H1 (cell line): ENCODE results near the gene PCBP4. TPM values are rescaled to one million over a fixed set of nuclear protein-coding genes. Genes with fewer than 3 reads are reported as not detected.

ENCODE experiments used
- ATF2 ChIP-seq: IDR thresholded peaks from 2 replicates; pipeline ENCODE4 v1.6.1; 2012; ENCODE audit warnings: low read length, inconsistent platforms
- BCL11A ChIP-seq, 2 experiments: IDR thresholded peaks; one replicate each; pipeline ENCODE4 v1.6.1; 2011; ENCODE audit warnings: low read depth in 2 of 2, low read length in 2 of 2, mild to moderate bottlenecking in 2 of 2
- BRCA1 ChIP-seq: IDR thresholded peaks from 2 replicates; pipeline ENCODE4 v1.6.1; 2012; ENCODE audit warnings: low read depth, low read length, improper control_type of control experiment
- CBX5 ChIP-seq: fragments of 300-800, 300-1000 bp; sonication (generic); IDR thresholded peaks from 2 replicates; pipeline ENCODE4 v1.7.1; 2016; ENCODE audit warnings: antibody characterized with exemption, low read length, low read depth
- CEBPB ChIP-seq: IDR thresholded peaks from 2 replicates; pipeline ENCODE4 v1.6.1; 2012; ENCODE audit warnings: low read depth, low read length
- CREB1 ChIP-seq: IDR thresholded peaks from 2 replicates; pipeline ENCODE4 v1.6.1; 2012; ENCODE audit warnings: inconsistent platforms
- E2F6 ChIP-seq: IDR thresholded peaks from 2 replicates; pipeline ENCODE4 v1.6.1; 2012; ENCODE audit warnings: inconsistent platforms
- FOSL1 ChIP-seq: IDR thresholded peaks from 2 replicates; pipeline ENCODE4 v1.6.1; 2011; ENCODE audit warnings: mild to moderate bottlenecking, low read depth, low read length, moderate library complexity; ENCODE audit not compliant: insufficient read depth
- GTF2F1 ChIP-seq: IDR thresholded peaks from 2 replicates; pipeline ENCODE4 v1.6.1; 2012; ENCODE audit warnings: low read depth, low read length, improper control_type of control experiment, borderline replicate concordance
- KDM5A ChIP-seq: fragments of 200-600 bp; IDR thresholded peaks from 2 replicates; pipeline ENCODE4 v1.7.1; 2012; ENCODE audit warnings: mild to moderate bottlenecking, low read length, inconsistent platforms, mixed read lengths
- MAFK ChIP-seq: IDR thresholded peaks from 2 replicates; pipeline ENCODE4 v1.6.1; 2012; ENCODE audit warnings: low read depth, mild to moderate bottlenecking, improper control_type of control experiment, low read length
- MAX ChIP-seq: IDR thresholded peaks from 2 replicates; pipeline ENCODE4 v1.6.1; 2012; ENCODE audit warnings: inconsistent platforms
- POLR2A ChIP-seq, 2 experiments: IDR thresholded peaks; 1 replicate in 1 of 2; 2 replicates in 1 of 2; pipeline ENCODE4 v1.6.1; 2011; ENCODE audit warnings: low read depth in 2 of 2, low read length in 2 of 2, mild to moderate bottlenecking in 2 of 2; ENCODE audit errors: control extremely low read depth in 1 of 2
- RBBP5 ChIP-seq: IDR thresholded peaks from 2 replicates; pipeline ENCODE4 v1.7.1; 2012; ENCODE audit warnings: low read depth, mild to moderate bottlenecking, inconsistent platforms, low read length, moderate library complexity, borderline replicate concordance
- SAP30 ChIP-seq: fragments of 300-600 bp; sonication (generic); IDR thresholded peaks from 2 replicates; pipeline ENCODE4 v1.7.1; 2012; ENCODE audit warnings: low read length, moderate library complexity, mild to moderate bottlenecking, inconsistent platforms; ENCODE audit not compliant: insufficient read depth, insufficient replicate concordance
- SIX5 ChIP-seq: IDR thresholded peaks from 2 replicates; pipeline ENCODE4 v1.6.1; 2011; ENCODE audit warnings: mild to moderate bottlenecking, low read depth, low read length
- SP2 ChIP-seq: IDR thresholded peaks from 2 replicates; pipeline ENCODE4 v1.6.1; 2012; ENCODE audit warnings: mild to moderate bottlenecking, low read length, inconsistent platforms
- SP4 ChIP-seq: IDR thresholded peaks from 2 replicates; pipeline ENCODE4 v1.6.1; 2012; ENCODE audit warnings: low read length, inconsistent platforms
- SRF ChIP-seq: IDR thresholded peaks from 2 replicates; pipeline ENCODE4 v1.6.1; 2011; ENCODE audit warnings: mild to moderate bottlenecking, low read depth, low read length, moderate library complexity
- TAF7 ChIP-seq: optimal IDR thresholded peaks from 2 replicates; pipeline ENCODE3; 2011; ENCODE audit warnings: low read depth, mild to moderate bottlenecking, inconsistent platforms, low read length, moderate library complexity, borderline replicate concordance
- TEAD4 ChIP-seq: IDR thresholded peaks from 2 replicates; pipeline ENCODE4 v1.6.1; 2012; ENCODE audit warnings: low read depth, low read length, inconsistent platforms, mixed read lengths
- YY1 ChIP-seq: IDR thresholded peaks from 2 replicates; pipeline ENCODE4 v1.6.1; 2011; ENCODE audit warnings: low read depth, mild to moderate bottlenecking, low read length
- ZNF274 ChIP-seq: IDR thresholded peaks from 2 replicates; pipeline ENCODE4 v1.7.0; 2012; ENCODE audit warnings: low read length, borderline replicate concordance; ENCODE audit errors: extremely low read depth
- polyA plus RNA-seq, 7 experiments: library from polyadenylated mRNA; depleted of rRNA in 3 of 7; stranded (reverse) in 5 of 7; unstranded in 2 of 7; fragments of >200 nt in 5 of 7; fragments of 200-250 nt in 2 of 7; gene quantifications; 1 replicate in 5 of 7; 2 replicates in 1 of 7; 4 replicates in 1 of 7; pipeline versions ENCODE4 v1.2.1 to v1.2.3, GENCODE V29; 2011 to 2013; ENCODE audit warnings: missing spikeins in 2 of 7, mixed read lengths in 2 of 7
- total RNA-seq: library from RNA; stranded (reverse); fragmentation: NEBNext Ultra II Directional; extraction: Animal tissue kit (Norgen Biotek cat#: 25700); gene quantifications from 2 replicates; pipeline ENCODE4 v1.2.1, GENCODE V29; 2021

PCBP4 gene
- total and polyA plus RNA-seq, 2 of the 8 experiments (the other 6 are each of a cell fraction or from before 2014, with no cell fraction given): 16.4 to 34.1 TPM

- TF ChIP-seq MAX (peak; percentile 88), TAF7 (no peak), CEBPB (no peak), GTF2F1 (no peak), MAFK (no peak), SIX5 (no peak), E2F6 (peak; percentile 39; the same call in 1 of the 2 replicates), ZNF274 (no peak), SRF (no peak), KDM5A (no peak), SP2 (no peak), RBBP5 (no peak), SP4 (peak; percentile 96), TEAD4 (no peak), ATF2 (no peak), CREB1 (peak; percentile 46; the same call in 1 of the 2 replicates), BCL11A (IDR thresholded peaks at IDR 0.05; ENCODE audit: low read depth in 2 of 2, low read length in 2 of 2) (no peak), YY1 (no peak; the same call in 1 of the 2 replicates), POLR2A (IDR thresholded peaks at IDR 0.05; ENCODE audit: control extremely low read depth in 1 of 2, low read depth in 2 of 2, low read length in 2 of 2) (peak in 1 of 2 experiments; percentile 71; a peak in 1 of 3 replicates), FOSL1 (no peak), BRCA1 (no peak), SAP30 (peak; percentile 12), CBX5 (no peak)
Measured at GRCh38 chr3:51941798-51942602, 25.3 kb downstream of the PCBP4 start, which contains the start of the genes PARP3 and RRP9 (continued).
